HG03196 (cell line): ENCODE results near the gene NCDN.

Experiments used
- ATAC-seq: cut with Tn5 transposase; IDR thresholded peaks from one replicate; pipeline ENCODE4 v1.9.1; 2021; ENCODE audit not compliant: unreplicated experiment

The NCDN gene

GRCh38 chr1:35589516-35590427, 32.2 kb downstream of the NCDN start:
- ATAC-seq, result no peak

- no peak for ATAC-seq
Measured at GRCh38 chr1:35590476-35591040, 33.0 kb downstream of the NCDN start.

GRCh38 chr1:35591211-35591610, 33.6 kb downstream of the NCDN start:
- ATAC-seq, result no peak

GRCh38 chr1:35592991-35593769, 35.6 kb downstream of the NCDN start:
- ATAC-seq, result no peak

- ATAC-seq, result no peak
Measured at GRCh38 chr1:35594005-35594760, 36.6 kb downstream of the NCDN start.

GRCh38 chr1:35595684-35596083, 38.1 kb downstream of the NCDN start:
- ATAC-seq, result no peak

GRCh38 chr1:35597870-35598269, 40.3 kb downstream of the NCDN start:
- no peak for ATAC-seq

GRCh38 chr1:35598895-35599294, 41.3 kb downstream of the NCDN start:
- no peak for ATAC-seq

GRCh38 chr1:35599411-35599810, 41.8 kb downstream of the NCDN start:
- no peak for ATAC-seq

GRCh38 chr1:35600593-35600992, 43.0 kb downstream of the NCDN start:
- no peak for ATAC-seq

GRCh38 chr1:35603468-35603867, 45.9 kb downstream of the NCDN start:
- no peak for ATAC-seq

GRCh38 chr1:35603941-35604340, 46.3 kb downstream of the NCDN start:
- no peak for ATAC-seq

GRCh38 chr1:35605071-35605866, 47.7 kb downstream of the NCDN start:
- no peak for ATAC-seq

GRCh38 chr1:35605867-35606182, 48.2 kb downstream of the NCDN start:
- ATAC-seq, result no peak

- no peak for ATAC-seq
Measured at GRCh38 chr1:35611655-35612054, 54.1 kb downstream of the NCDN start.

GRCh38 chr1:35615440-35615839, 57.8 kb downstream of the NCDN start:
- ATAC-seq, result no peak
